Measurements from ENCODE around the gene CIART. TPM values are rescaled to one million over a fixed set of nuclear protein-coding genes. Genes with fewer than 3 reads are reported as not detected.
"Not testable (repeated sequence)": the region's sequence is repeated elsewhere in the genome, so short reads cannot be mapped to it uniquely, and the experiment has no call there.

CIART gene
- total and polyA plus RNA-seq, 2 donors (not counting 3 experiments of a cell fraction or from before 2014, with no cell fraction given) = 2.4 to 4.3 TPM

- Histone ChIP-seq H3K79me2 (ENCODE audit: control insufficient read depth, insufficient read depth, low read length) (peaks cover 32% of the 10 kb centered on the region), H3K4me1 (ENCODE audit: control insufficient read depth, extremely low read depth, insufficient read depth, low read length) (peaks cover 11% of the 10 kb centered on the region)
- H3K9ac ChIP-seq (replicated peaks; ENCODE audit: extremely low read depth, insufficient read depth, low read length); POLR2A ChIA-PET; H3K9me3 ChIP-seq (replicated peaks; ENCODE audit: control insufficient read depth, insufficient read depth, low read length); H4K20me1 ChIP-seq (replicated peaks; ENCODE audit: control insufficient read depth, extremely low read depth, insufficient read depth, low read length); CTCF ChIA-PET; H2AFZ ChIP-seq (ENCODE audit: low read depth, low read length); H3K36me3 ChIP-seq (ENCODE audit: control insufficient read depth in 2 of 2, extremely low read depth in 1 of 2, insufficient read depth in 2 of 2, low read length in 2 of 2); H3K27me3 ChIP-seq (ENCODE audit: control insufficient read depth in 2 of 2, insufficient read depth in 2 of 2, low read length in 2 of 2); H3K27ac ChIP-seq (ENCODE audit: insufficient read depth, low read depth, low read length); BruUV-seq (replicated peaks); DNase-seq (ENCODE audit: low read depth, low spot score); dilution Hi-C loops (cut with MboI; ENCODE audit: extremely low pct_ligation_motif_present, low sequenced_read_pairs); H3K4me3 ChIP-seq (replicated peaks in 1 of 3; ENCODE audit: insufficient read depth in 1 of 3, low read depth in 1 of 3, low read length in 3 of 3); H3K4me2 ChIP-seq (ENCODE audit: insufficient read depth, low read length); H3K9me1 ChIP-seq (replicated peaks; ENCODE audit: control insufficient read depth, extremely low read depth, insufficient read depth, low read length); FAIRE-seq: not testable (repeated sequence)
- intact Hi-C loops (cut with micrococcal nuclease) = loop anchor here (5.0 to 10.0 kb wide), 2 partner anchors 130 to 958 kb away; partner anchors contain the start of genes PIP5K1A and VPS72
Measured at GRCh38 chr1:150237176-150237575, 45.2 kb upstream of the CIART start.

DNA sequence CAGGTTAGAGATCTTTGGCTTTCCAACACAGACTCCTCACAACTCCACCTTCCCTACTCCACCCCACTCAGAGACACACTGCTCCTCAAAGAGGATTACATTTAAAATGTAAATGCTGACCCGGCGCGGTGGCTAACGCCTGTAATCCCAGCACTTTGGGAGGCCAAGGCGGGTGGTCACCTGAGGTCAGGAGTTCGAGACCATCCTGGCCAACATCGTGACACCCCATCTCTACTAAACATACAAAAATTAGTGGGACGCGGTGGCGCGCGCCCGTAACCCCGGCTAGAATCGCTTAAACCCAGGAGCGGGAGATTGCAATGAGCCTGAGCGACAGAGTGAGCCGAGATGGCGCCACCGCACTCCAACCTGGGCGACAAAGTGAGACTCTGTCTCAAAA lies 44.6 kb upstream of the CIART start:
- Histone ChIP-seq H3K27ac (ENCODE audit: insufficient read depth, low read depth, low read length) (no peak overlapping the region), H3K4me1 (ENCODE audit: control insufficient read depth, extremely low read depth, insufficient read depth, low read length) (peaks cover 11% of the 10 kb centered on the region), H3K36me3 (ENCODE audit: control insufficient read depth in 2 of 2, extremely low read depth in 1 of 2, insufficient read depth in 2 of 2, low read length in 2 of 2) (no peaks in the 10 kb centered on the region), H3K9me1 (replicated peaks; ENCODE audit: control insufficient read depth, extremely low read depth, insufficient read depth, low read length) (no peaks in the 10 kb centered on the region), H3K79me2 (ENCODE audit: control insufficient read depth, insufficient read depth, low read length) (peaks cover 30% of the 10 kb centered on the region), H3K9me3 (replicated peaks; ENCODE audit: control insufficient read depth, insufficient read depth, low read length) (no peaks in the 10 kb centered on the region), H3K9ac (replicated peaks; ENCODE audit: extremely low read depth, insufficient read depth, low read length) (no peak overlapping the region), H3K27me3 (ENCODE audit: control insufficient read depth in 2 of 2, insufficient read depth in 2 of 2, low read length in 2 of 2) (no peaks in the 10 kb centered on the region), H2AFZ (ENCODE audit: low read depth, low read length) (no peak overlapping the region), H3K4me3 (replicated peaks in 1 of 3; ENCODE audit: insufficient read depth in 1 of 3, low read depth in 1 of 3, low read length in 3 of 3) (no peak overlapping the region), H3K4me2 (ENCODE audit: insufficient read depth, low read length) (no peak overlapping the region), H4K20me1 (replicated peaks; ENCODE audit: control insufficient read depth, extremely low read depth, insufficient read depth, low read length) (no peaks in the 10 kb centered on the region)
- no peak for TF ChIP-seq EZH2 (IDR thresholded peaks at IDR 0.05; ENCODE audit: borderline replicate concordance, low read depth, low read length, severe bottlenecking)
- TF ChIP-seq POLR2A (IDR thresholded peaks at IDR 0.05; ENCODE audit: low read depth, low read length) = no peak
- no peak for TF ChIP-seq POLR2AphosphoS5 (IDR thresholded peaks at IDR 0.05; ENCODE audit: insufficient read depth, low read depth, low read length)
- TF ChIP-seq GATA2 (IDR thresholded peaks at IDR 0.05; ENCODE audit: insufficient read depth, insufficient read length, low read depth, low read length) = no peak
- TF ChIP-seq JUN (IDR thresholded peaks at IDR 0.05; ENCODE audit: borderline replicate concordance, insufficient read depth, insufficient read length, low read depth) = no peak
- TF ChIP-seq FOS (IDR thresholded peaks at IDR 0.05; ENCODE audit: borderline replicate concordance, insufficient read depth, low read length) = no peak
- FAIRE-seq (no peak), DNase-seq (ENCODE audit: low read depth, low spot score) (no peak)
- no TSS peak for BruUV-seq (replicated peaks)
- intact Hi-C loops (cut with micrococcal nuclease) (loop anchor here (5.0 to 10.0 kb wide), 2 partner anchors 130 to 957 kb away; partner anchors contain the start of genes PIP5K1A and VPS72), dilution Hi-C loops (cut with MboI; ENCODE audit: extremely low pct_ligation_motif_present, low sequenced_read_pairs) (no loop called here)
- POLR2A ChIA-PET = no interaction called here
- CTCF ChIA-PET = no interaction called here
